ENCODE data around the gene HSPB1.
A peak's percentile ranks its signal among the peaks of the same experiment; 100 is the strongest.
"Not testable (repeated sequence)": the region's sequence is repeated elsewhere in the genome, so short reads cannot be mapped to it uniquely, and the experiment has no call there.

HSPB1 gene

DNA sequence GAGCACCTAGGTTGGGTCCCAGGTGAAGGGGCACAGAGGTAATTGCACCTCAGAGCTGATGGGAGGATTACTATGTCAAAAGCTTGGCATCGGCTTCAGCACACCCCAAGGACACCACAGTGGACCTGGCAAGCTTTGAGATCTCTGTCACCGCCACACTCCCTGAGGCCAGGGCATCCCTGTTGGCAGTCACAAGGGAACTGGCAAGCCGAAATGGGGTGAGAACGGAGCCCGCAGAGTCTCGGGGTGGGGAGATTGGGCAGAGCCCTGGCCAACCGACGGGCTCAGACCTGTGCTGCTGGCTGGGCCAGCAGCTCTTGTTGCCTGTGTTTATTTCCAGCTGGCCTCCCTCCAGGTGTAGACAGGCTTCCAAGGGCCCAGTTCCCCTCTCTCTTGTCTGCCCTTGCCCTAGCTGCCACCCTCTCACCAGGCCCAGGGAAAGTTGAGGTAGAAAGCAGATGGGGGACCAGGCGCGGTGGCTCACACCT lies 2.5 kb downstream of the HSPB1 start:
- TF ChIP-seq ZNF384 (IDR thresholded peaks at IDR 0.05) (no peak), SUZ12 (IDR thresholded peaks at IDR 0.05) (no peak), HDGF (IDR thresholded peaks at IDR 0.05; ENCODE audit: borderline replicate concordance) (no peak), ELF4 (IDR thresholded peaks at IDR 0.05) (no peak), FOXM1 (IDR thresholded peaks at IDR 0.05; ENCODE audit: borderline replicate concordance) (no peak), FOXA1 (IDR thresholded peaks at IDR 0.05) (no peak), L3MBTL2 (conservative IDR thresholded peaks at IDR 0.05) (no peak), NFRKB (IDR thresholded peaks at IDR 0.05) (no peak), ARNT (IDR thresholded peaks at IDR 0.05) (no peak)
- TF ChIP-seq, protein P1, sequence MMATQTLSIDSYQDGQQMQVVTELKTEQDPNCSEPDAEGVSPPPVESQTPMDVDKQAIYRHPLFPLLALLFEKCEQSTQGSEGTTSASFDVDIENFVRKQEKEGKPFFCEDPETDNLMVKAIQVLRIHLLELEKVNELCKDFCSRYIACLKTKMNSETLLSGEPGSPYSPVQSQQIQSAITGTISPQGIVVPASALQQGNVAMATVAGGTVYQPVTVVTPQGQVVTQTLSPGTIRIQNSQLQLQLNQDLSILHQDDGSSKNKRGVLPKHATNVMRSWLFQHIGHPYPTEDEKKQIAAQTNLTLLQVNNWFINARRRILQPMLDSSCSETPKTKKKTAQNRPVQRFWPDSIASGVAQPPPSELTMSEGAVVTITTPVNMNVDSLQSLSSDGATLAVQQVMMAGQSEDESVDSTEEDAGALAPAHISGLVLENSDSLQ (IDR thresholded peaks at IDR 0.05) = no peak
- DNase-seq (ENCODE audit: extremely low spot score) = no peak
- POLR2A ChIA-PET = interaction anchor here (0.9 to 1.9 kb wide), 2 partner anchors 13 to 24 kb away, joined by 3 to 4 read pairs; no protein-coding TSS in a partner anchor
- CTCF ChIA-PET = no interaction called here

GRCh38 chr7:76308874-76309273 lies 6.4 kb downstream of the HSPB1 start:
- CTCF ChIA-PET = interaction anchor here (0.8 to 3.2 kb wide), 2 partner anchors 13 to 17 kb away, joined by 3 to 17 read pairs; no protein-coding TSS in a partner anchor
- POLR2A ChIA-PET = interaction anchor here (0.7 kb wide), 1 partner anchor 9 kb away, joined by 3 read pairs; no protein-coding TSS in a partner anchor
- DNase-seq (ENCODE audit: extremely low spot score) = not testable (repeated sequence)

- ChIA-PET POLR2A (interaction anchor here (0.7 to 0.9 kb wide), 2 partner anchors 9 to 27 kb away, joined by 3 read pairs; no protein-coding TSS in a partner anchor), CTCF (interaction anchor here (0.8 to 3.2 kb wide), 2 partner anchors 14 to 18 kb away, joined by 3 to 17 read pairs; no protein-coding TSS in a partner anchor)
These were observed 7.0 kb downstream of the HSPB1 start for GRCh38 chr7:76309341-76310101.

GRCh38 chr7:76310102-76310957 lies 7.9 kb downstream of the HSPB1 start:
- ChIA-PET CTCF (interaction anchor here (0.6 to 1.1 kb wide), 2 partner anchors 21 to 41 kb away, joined by 3 to 4 read pairs; no protein-coding TSS in a partner anchor), POLR2A (interaction anchor here (0.9 kb wide), 1 partner anchor 28 kb away, joined by 3 read pairs; no protein-coding TSS in a partner anchor)
- TF ChIP-seq ARNT (IDR thresholded peaks at IDR 0.05) (no peak), L3MBTL2 (conservative IDR thresholded peaks at IDR 0.05) (no peak), TARDBP (IDR thresholded peaks at IDR 0.05) (no peak), BHLHE40 (IDR thresholded peaks at IDR 0.05; ENCODE audit: borderline replicate concordance) (no peak)
- DNase-seq (ENCODE audit: extremely low spot score) = no peak

More at GRCh38 chr7:76309341-76310101, 7.0 kb downstream of the HSPB1 start:
- DNase-seq (ENCODE audit: extremely low spot score) = not testable (repeated sequence)

DNA sequence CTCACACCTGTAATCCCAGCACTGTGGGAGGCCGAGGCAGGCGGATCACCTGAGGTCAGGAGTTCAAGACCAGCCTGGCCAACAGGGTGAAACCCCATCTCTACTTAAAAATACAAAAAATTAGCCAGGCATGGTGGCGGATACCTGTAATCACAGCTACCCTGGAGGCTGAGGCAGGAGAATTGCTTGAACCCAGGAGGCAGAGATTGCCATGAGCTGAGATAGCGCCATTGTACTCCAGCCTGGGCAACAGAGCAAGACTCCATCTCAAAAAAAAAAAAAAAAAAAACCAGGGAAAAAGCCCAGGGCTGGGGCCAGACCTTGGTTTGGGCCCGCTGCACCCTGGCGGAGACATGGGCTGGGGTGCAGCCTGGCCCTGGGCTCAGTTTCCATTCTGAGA lies 9.4 kb downstream of the HSPB1 start:
- CTCF ChIA-PET = interaction anchor here (1.1 to 2.7 kb wide), 4 partner anchors 20 to 133 kb away, joined by 3 to 13 read pairs (median 6); no protein-coding TSS in a partner anchor
- POLR2A ChIA-PET; DNase-seq (ENCODE audit: extremely low spot score): not testable (repeated sequence)

DNA sequence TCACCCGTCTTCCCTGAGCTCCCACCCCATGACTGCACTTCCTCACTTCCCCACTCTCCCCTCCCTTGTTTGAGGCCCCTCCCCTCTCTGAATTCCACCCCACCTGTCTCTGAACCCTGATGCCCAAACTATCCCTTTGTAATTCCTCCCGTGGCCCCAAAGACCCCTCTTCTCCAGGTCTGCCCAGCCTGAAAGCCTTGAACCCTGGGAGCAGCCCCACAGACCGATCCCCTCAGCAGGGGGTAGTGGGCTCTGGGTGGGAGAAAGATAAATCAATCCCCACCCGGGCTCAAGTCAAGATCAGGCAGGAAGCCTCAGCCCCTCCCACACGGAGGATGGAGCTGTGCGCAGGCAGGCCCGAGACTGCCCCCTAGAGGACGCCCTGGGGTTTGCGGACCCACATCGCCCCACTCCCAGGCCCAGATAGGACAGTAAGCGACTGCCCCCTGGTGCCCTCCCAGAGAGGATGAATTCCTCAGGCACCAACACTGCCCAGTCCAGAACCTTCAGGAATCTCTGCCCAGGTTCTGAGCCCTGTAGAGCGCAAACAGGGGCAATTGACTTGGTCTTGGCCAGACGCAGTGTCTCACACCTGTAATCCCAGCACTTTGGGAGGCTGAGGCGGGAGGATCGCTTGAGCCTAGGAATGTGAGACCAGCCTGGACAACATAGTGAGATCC lies 11.7 kb downstream of the HSPB1 start:
- CTCF ChIA-PET = interaction anchor here (0.5 to 2.7 kb wide), 11 partner anchors 12 to 212 kb away, joined by 3 to 21 read pairs (median 4); no protein-coding TSS in a partner anchor
- POLR2A ChIA-PET = no interaction called here
- TF ChIP-seq FOXM1 (IDR thresholded peaks at IDR 0.05; ENCODE audit: borderline replicate concordance) (no peak), FOXK2 (IDR thresholded peaks at IDR 0.05) (no peak), ZNF384 (IDR thresholded peaks at IDR 0.05) (peak; percentile 96), ARNT (IDR thresholded peaks at IDR 0.05) (no peak), LEF1 (IDR thresholded peaks at IDR 0.05; ENCODE audit: borderline replicate concordance) (no peak), CTBP1 (IDR thresholded peaks at IDR 0.05; ENCODE audit: borderline replicate concordance) (peak; percentile 55; the same call in 1 of the 2 replicates), HDGF (IDR thresholded peaks at IDR 0.05; ENCODE audit: borderline replicate concordance) (no peak)
- TF ChIP-seq, protein P1 (IDR thresholded peaks at IDR 0.05) = peak; percentile 81
- DNase-seq (ENCODE audit: extremely low spot score) = peak; percentile 89

DNA sequence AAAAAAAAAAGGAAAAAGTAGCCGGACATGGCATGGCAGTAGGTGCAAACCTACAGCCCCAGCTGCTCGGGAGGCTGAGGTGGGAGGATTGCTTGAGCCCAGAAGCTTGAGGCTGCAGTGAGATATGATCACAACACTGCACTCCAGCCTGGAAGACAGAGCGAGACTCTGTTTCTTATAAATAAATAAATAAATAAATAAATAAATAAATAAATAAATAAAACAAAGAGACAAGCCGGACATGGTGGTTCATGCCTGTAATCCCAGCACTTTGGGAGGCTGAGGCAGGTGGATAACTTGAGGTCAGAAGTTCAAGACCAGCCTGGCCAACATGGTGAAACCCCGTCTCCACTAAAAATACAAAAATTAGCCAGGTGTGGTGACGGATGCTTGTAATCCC lies 12.3 kb downstream of the HSPB1 start:
- ChIA-PET CTCF (interaction anchor here (0.9 to 1.8 kb wide), 5 partner anchors 17 to 28 kb away, joined by 3 to 21 read pairs (median 4); no protein-coding TSS in a partner anchor), POLR2A (interaction anchor here (1.1 kb wide), 1 partner anchor 24 kb away, joined by 3 read pairs; no protein-coding TSS in a partner anchor)
- not testable (repeated sequence) for DNase-seq (ENCODE audit: extremely low spot score)

All from HEK293T (cell line).